ENCODE data around the gene SRP14.

The SRP14 gene

GRCh38 chr15:40085266-40085665 is 46.3 kb upstream of the SRP14 start:
- TF ChIP-seq SPI1 (IDR thresholded peaks at IDR 0.05; ENCODE audit: borderline replicate concordance, low read depth) (no peak), POLR2AphosphoS5 (IDR thresholded peaks at IDR 0.05; ENCODE audit: low read depth) (no peak), GABPA (IDR thresholded peaks at IDR 0.05; ENCODE audit: low read depth) (no peak), CTCF (IDR thresholded peaks at IDR 0.05; ENCODE audit: insufficient read depth, low read length) (no peak), REST (IDR thresholded peaks at IDR 0.05; ENCODE audit: insufficient replicate concordance, low read depth) (no peak)
- no peak for DNase-seq (ENCODE audit: low read depth in 1 of 2, low spot score in 1 of 2)
- Histone ChIP-seq H3K27ac (replicated peaks) (no peak overlapping the region), H3K27me3 (ENCODE audit: insufficient read depth, poor library complexity, severe bottlenecking) (no peaks in the 10 kb centered on the region), H3K4me3 (replicated peaks; ENCODE audit: insufficient read depth, low read length) (no peak overlapping the region)

- H3K4me3 ChIP-seq (replicated peaks; ENCODE audit: insufficient read depth, low read length): no peak overlapping the region
- H3K27me3 ChIP-seq (ENCODE audit: insufficient read depth, poor library complexity, severe bottlenecking): no peaks in the 10 kb centered on the region
- DNase-seq (ENCODE audit: low read depth in 1 of 2, low spot score in 1 of 2): no peak
- no peak overlapping the region for H3K27ac ChIP-seq (replicated peaks)
- no peak for TF ChIP-seq POLR2AphosphoS5 (IDR thresholded peaks at IDR 0.05; ENCODE audit: low read depth)
- no peak for TF ChIP-seq SPI1 (IDR thresholded peaks at IDR 0.05; ENCODE audit: borderline replicate concordance, low read depth)
- TF ChIP-seq CTCF (IDR thresholded peaks at IDR 0.05; ENCODE audit: insufficient read depth, low read length): no peak
- TF ChIP-seq REST (IDR thresholded peaks at IDR 0.05; ENCODE audit: insufficient replicate concordance, low read depth): no peak
- no peak for TF ChIP-seq GABPA (IDR thresholded peaks at IDR 0.05; ENCODE audit: low read depth)
Measured at GRCh38 chr15:40084650-40085049, 45.7 kb upstream of the SRP14 start.

- no peak for DNase-seq (ENCODE audit: low read depth in 1 of 2, low spot score in 1 of 2)
- Histone ChIP-seq H3K27me3 (ENCODE audit: insufficient read depth, poor library complexity, severe bottlenecking) (no peaks in the 10 kb centered on the region), H3K27ac (replicated peaks) (peak overlapping the region; percentile 77), H3K4me3 (replicated peaks; ENCODE audit: insufficient read depth, low read length) (no peak overlapping the region)
- TF ChIP-seq POLR2AphosphoS5 (IDR thresholded peaks at IDR 0.05; ENCODE audit: low read depth) (no peak), SPI1 (IDR thresholded peaks at IDR 0.05; ENCODE audit: borderline replicate concordance, low read depth) (no peak), CTCF (IDR thresholded peaks at IDR 0.05; ENCODE audit: insufficient read depth, low read length) (no peak)
Measured at GRCh38 chr15:40082195-40082883, 43.4 kb upstream of the SRP14 start.
